Nephron progenitor cell (in vitro differentiated cells): ENCODE results near the gene CYP27A1.
"Not testable (repeated sequence)": the region's sequence is repeated elsewhere in the genome, so short reads cannot be mapped to it uniquely, and the experiment has no call there.

ENCODE experiments used
- DNase-seq: peaks from one replicate; pipeline ENCODE4 v3.0.0; 2021
- H3K27ac Mint-ChIP-seq: 2 replicates; pipeline ENCODE4 v1.8.0; 2021; ENCODE audit warnings: mild to moderate bottlenecking, moderate library complexity, mixed read lengths
- H3K27me3 Mint-ChIP-seq: 2 replicates; pipeline ENCODE4 v1.8.0; 2021; ENCODE audit warnings: mild to moderate bottlenecking, low read depth, mixed read lengths; ENCODE audit not compliant: poor library complexity
- H3K36me3 Mint-ChIP-seq: 2 replicates; pipeline ENCODE4 v1.8.0; 2021; ENCODE audit warnings: low read depth, mixed read lengths
- H3K4me1 Mint-ChIP-seq: 2 replicates; pipeline ENCODE4 v1.8.0; 2021; ENCODE audit warnings: mixed read lengths
- H3K4me3 Mint-ChIP-seq: 2 replicates; pipeline ENCODE4 v1.8.0; 2021; ENCODE audit warnings: mild to moderate bottlenecking, moderate library complexity, mixed read lengths
- H3K9me3 Mint-ChIP-seq: 2 replicates; pipeline ENCODE4 v1.8.0; 2021; ENCODE audit warnings: mild to moderate bottlenecking, moderate library complexity, mixed read lengths
- TF ChIP-seq, protein P1 (sequence below): fragments of 200-600 bp; sonication (generic); IDR thresholded peaks from 2 replicates; pipeline ENCODE4 v1.5.0; 2021; ENCODE audit warnings: antibody characterized with exemption

The CYP27A1 gene

DNA sequence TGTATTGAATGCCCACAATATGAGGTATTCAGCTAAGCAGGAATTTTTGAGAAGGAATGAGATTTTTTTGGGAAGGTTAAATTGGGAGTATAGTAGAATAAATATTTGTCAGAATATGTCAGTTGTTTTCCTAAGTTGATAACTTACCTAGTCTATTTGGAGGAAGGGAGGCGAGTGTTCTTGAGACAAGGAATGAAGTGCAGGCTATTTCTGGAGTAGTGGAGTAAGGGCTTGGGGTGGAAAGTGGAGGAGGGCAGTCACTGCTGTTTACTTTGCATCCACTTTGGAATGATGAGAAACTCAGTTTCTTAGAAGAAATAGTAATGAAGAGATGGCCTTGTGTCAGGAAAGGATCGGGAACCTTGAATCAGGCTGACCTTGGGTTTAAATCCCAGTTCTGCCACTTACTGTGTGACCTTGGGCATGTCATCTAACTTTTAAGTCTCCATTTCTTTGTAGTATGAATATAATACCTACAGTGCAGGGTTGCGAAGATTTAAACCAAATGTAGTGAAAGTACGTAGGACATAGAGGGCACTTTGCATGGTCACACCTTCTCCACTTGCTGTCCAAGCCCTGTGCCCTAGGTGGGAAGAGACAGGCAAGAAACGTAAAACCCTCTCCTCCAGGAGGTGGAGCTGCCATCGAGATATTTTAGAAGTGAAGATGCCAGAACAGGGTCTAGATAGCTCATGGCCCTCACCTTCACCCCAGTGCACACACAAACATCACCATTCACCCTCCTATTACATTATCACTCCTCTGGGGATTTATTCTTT is 25.2 kb upstream of the CYP27A1 start:
- H3K9me3 Mint-ChIP-seq, result no peaks in the 10 kb centered on the region
- DNase-seq, result no peak
- H3K4me1 Mint-ChIP-seq, result no peaks in the 10 kb centered on the region
- H3K36me3 Mint-ChIP-seq, result peaks cover 50% of the 10 kb centered on the region
- TF ChIP-seq, protein P1, sequence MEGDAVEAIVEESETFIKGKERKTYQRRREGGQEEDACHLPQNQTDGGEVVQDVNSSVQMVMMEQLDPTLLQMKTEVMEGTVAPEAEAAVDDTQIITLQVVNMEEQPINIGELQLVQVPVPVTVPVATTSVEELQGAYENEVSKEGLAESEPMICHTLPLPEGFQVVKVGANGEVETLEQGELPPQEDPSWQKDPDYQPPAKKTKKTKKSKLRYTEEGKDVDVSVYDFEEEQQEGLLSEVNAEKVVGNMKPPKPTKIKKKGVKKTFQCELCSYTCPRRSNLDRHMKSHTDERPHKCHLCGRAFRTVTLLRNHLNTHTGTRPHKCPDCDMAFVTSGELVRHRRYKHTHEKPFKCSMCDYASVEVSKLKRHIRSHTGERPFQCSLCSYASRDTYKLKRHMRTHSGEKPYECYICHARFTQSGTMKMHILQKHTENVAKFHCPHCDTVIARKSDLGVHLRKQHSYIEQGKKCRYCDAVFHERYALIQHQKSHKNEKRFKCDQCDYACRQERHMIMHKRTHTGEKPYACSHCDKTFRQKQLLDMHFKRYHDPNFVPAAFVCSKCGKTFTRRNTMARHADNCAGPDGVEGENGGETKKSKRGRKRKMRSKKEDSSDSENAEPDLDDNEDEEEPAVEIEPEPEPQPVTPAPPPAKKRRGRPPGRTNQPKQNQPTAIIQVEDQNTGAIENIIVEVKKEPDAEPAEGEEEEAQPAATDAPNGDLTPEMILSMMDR, result no peak
- no peaks in the 10 kb centered on the region for H3K27me3 Mint-ChIP-seq
- no peak overlapping the region for H3K27ac Mint-ChIP-seq
- no peak overlapping the region for H3K4me3 Mint-ChIP-seq

DNA sequence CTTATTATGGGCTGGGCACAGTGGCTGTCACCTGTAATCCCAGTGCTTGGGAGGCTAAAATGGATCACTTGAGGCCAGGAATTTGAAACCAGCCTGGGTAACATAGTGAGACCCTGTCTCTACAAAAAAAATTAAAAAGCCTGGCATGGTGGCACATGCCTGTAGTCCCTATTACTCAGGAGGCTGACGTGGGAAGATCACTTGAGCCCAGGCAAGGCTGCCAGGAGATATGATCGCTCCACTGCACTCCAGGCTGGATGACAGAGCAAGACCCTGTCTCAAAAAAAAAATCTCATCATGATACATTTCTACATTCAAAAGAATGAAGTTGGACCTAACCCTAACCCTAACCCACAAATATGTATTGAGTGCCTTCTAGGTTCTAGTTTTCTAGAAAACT is 20.2 kb upstream of the CYP27A1 start:
- H3K36me3 Mint-ChIP-seq, result peaks cover 11% of the 10 kb centered on the region
- DNase-seq, result no peak
- TF ChIP-seq, protein P1, result no peak
- peaks cover 4% of the 10 kb centered on the region for H3K4me1 Mint-ChIP-seq
- H3K4me3 Mint-ChIP-seq, result no peak overlapping the region
- H3K27ac Mint-ChIP-seq, result no peak overlapping the region
- no peaks in the 10 kb centered on the region for H3K9me3 Mint-ChIP-seq
- peaks cover 4% of the 10 kb centered on the region for H3K27me3 Mint-ChIP-seq

GRCh38 chr2:218772759-218773158 is 9.2 kb upstream of the CYP27A1 start:
- not testable (repeated sequence) for H3K4me1 Mint-ChIP-seq, H3K4me3 Mint-ChIP-seq, H3K27me3 Mint-ChIP-seq, H3K27ac Mint-ChIP-seq, DNase-seq
- Mint-ChIP-seq H3K36me3 (peaks cover 74% of the 10 kb centered on the region), H3K9me3 (peaks cover 54% of the 10 kb centered on the region)

GRCh38 chr2:218773881-218774280 is 8.1 kb upstream of the CYP27A1 start:
- peaks cover 9% of the 10 kb centered on the region for H3K27me3 Mint-ChIP-seq
- H3K4me1 Mint-ChIP-seq, result no peaks in the 10 kb centered on the region
- TF ChIP-seq, protein P1, result no peak

DNA sequence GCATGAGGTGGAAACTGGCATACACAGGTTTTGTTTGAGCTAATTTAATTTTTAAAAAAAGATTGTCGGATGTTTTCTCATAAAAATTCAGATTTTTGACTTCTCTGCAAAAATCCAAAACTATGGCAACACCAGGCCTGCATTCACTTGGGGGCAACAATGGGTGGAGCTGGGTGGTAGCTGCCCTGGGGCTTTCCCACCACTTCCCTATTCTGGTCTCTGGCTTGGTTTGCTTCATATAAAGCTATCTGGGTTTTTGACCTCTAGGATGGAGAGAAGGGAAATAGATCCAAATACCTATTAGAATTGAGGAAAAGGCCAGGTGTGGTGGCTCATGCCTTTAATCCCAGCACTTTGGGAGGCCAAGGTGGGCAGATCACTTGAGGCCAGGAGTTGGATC is 5.5 kb upstream of the CYP27A1 start:
- H3K27me3 Mint-ChIP-seq, result peaks cover 22% of the 10 kb centered on the region
- H3K36me3 Mint-ChIP-seq, result peaks cover 56% of the 10 kb centered on the region
- H3K9me3 Mint-ChIP-seq, result peaks cover 35% of the 10 kb centered on the region
- no peak for DNase-seq
- no peak overlapping the region for H3K27ac Mint-ChIP-seq
- H3K4me3 Mint-ChIP-seq, result no peak overlapping the region
- TF ChIP-seq, protein P1, result no peak
- peaks cover 10% of the 10 kb centered on the region for H3K4me1 Mint-ChIP-seq

More at GRCh38 chr2:218773881-218774280, 8.1 kb upstream of the CYP27A1 start:
- Mint-ChIP-seq H3K27ac (no peak overlapping the region), H3K4me3 (no peak overlapping the region), H3K36me3 (peaks cover 74% of the 10 kb centered on the region), H3K9me3 (peaks cover 48% of the 10 kb centered on the region)
- DNase-seq, result no peak

GRCh38 chr2:218777276-218777990 is 4.5 kb upstream of the CYP27A1 start:
- DNase-seq, result no peak
- peaks cover 26% of the 10 kb centered on the region for H3K27me3 Mint-ChIP-seq
- H3K9me3 Mint-ChIP-seq, result peaks cover 29% of the 10 kb centered on the region
- H3K4me1 Mint-ChIP-seq, result peaks cover 15% of the 10 kb centered on the region
- H3K36me3 Mint-ChIP-seq, result peaks cover 48% of the 10 kb centered on the region
- H3K27ac Mint-ChIP-seq, result no peak overlapping the region
- no peak overlapping the region for H3K4me3 Mint-ChIP-seq
- TF ChIP-seq, protein P1, result no peak
